SK-N-SH (cell line): ENCODE data around the gene ABHD13.

Source experiments
- CTCF ChIP-seq: fragments of 200-600 bp; sonication (generic); IDR thresholded peaks from 2 replicates; pipeline ENCODE4 v1.6.1; 2017; ENCODE audit warnings: antibody characterized with exemption, mild to moderate bottlenecking, moderate library complexity
- EP300 ChIP-seq, 2 experiments: IDR thresholded peaks; 2 replicates each; pipeline versions ENCODE4 v1.4.0 to v1.6.1; 2012; ENCODE audit warnings: borderline replicate concordance in 1 of 2, low read depth in 1 of 2, low read length in 1 of 2
- IRF3 ChIP-seq: fragments of 150-350 bp; IDR thresholded peaks from 2 replicates; pipeline ENCODE4 v1.6.1; 2016; ENCODE audit warnings: mild to moderate bottlenecking, low read depth, low read length
- NRF1 ChIP-seq: IDR thresholded peaks from 2 replicates; pipeline ENCODE4 v1.6.1; 2012; ENCODE audit warnings: low read depth, mild to moderate bottlenecking, low read length
- POLR2AphosphoS5 ChIP-seq: IDR thresholded peaks from 2 replicates; pipeline ENCODE4 v1.6.1; 2012; ENCODE audit warnings: low read depth, low read length
- SMC3 ChIP-seq: IDR thresholded peaks from 2 replicates; pipeline ENCODE4 v1.6.1; 2012; ENCODE audit warnings: low read depth, low read length, improper control_type of control experiment
- ZBTB33 ChIP-seq: IDR thresholded peaks from 2 replicates; pipeline ENCODE4 v1.4.0; 2012; ENCODE audit warnings: low read depth, borderline replicate concordance
- TF ChIP-seq, protein P1 (sequence below): IDR thresholded peaks from 2 replicates; pipeline ENCODE4 v1.4.0; 2012; ENCODE audit warnings: low read depth, borderline replicate concordance

DNA sequence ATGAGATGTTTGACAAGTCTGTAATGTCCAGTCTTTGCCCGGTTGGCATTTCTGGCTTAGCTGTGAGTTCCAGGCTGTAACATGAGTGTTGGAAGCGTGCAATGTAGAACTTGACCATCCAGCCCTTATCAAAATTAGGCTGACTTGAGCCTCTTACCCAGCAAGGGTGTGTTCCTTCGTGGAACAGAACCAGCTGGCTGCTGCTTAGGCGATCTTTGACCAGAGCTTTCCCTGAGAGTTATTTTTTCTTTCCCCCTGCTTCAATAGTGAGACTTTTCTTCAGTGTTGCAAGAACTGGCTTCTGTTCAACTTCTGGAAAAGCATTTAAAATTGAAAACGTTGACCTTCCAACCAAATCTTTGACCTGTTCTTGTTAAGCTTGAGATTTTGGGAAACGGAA lies 57.9 kb downstream of the ABHD13 start:
- TF ChIP-seq POLR2AphosphoS5 (no peak), IRF3 (no peak), EP300 (IDR thresholded peaks at IDR 0.05; ENCODE audit: borderline replicate concordance in 1 of 2, low read depth in 1 of 2, low read length in 1 of 2) (no peak), CTCF (no peak), NRF1 (no peak), ZBTB33 (no peak), SMC3 (no peak)
- TF ChIP-seq, protein P1, sequence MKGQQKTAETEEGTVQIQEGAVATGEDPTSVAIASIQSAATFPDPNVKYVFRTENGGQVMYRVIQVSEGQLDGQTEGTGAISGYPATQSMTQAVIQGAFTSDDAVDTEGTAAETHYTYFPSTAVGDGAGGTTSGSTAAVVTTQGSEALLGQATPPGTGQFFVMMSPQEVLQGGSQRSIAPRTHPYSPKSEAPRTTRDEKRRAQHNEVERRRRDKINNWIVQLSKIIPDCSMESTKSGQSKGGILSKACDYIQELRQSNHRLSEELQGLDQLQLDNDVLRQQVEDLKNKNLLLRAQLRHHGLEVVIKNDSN, result no peak
